Fibroblast of lung (primary cell): ENCODE results near the gene DVL1. TPM values are rescaled to one million over a fixed set of nuclear protein-coding genes. Genes with fewer than 3 reads are reported as not detected.

Source experiments
- DNase-seq, 2 donors: peaks; one replicate each; pipeline versions ENCODE4 v3.0.0 to v3.0.0-alpha.2; 2010; ENCODE audit warnings: low read depth in 2 of 2
- H2AFZ ChIP-seq: 2 replicates; pipeline ENCODE4 v1.5.1; 2012; ENCODE audit warnings: low read length, control low read depth, inconsistent platforms
- H3K27ac ChIP-seq: 2 replicates; pipeline ENCODE4 v1.5.1; 2011; ENCODE audit warnings: low read length, control low read depth; ENCODE audit not compliant: insufficient read depth
- H3K27me3 ChIP-seq: 2 replicates; pipeline ENCODE4 v1.5.1; 2011; ENCODE audit warnings: mild to moderate bottlenecking, low read length; ENCODE audit not compliant: control insufficient read depth, insufficient read depth
- H3K36me3 ChIP-seq: 2 replicates; pipeline ENCODE4 v1.5.1; 2011; ENCODE audit warnings: low read length; ENCODE audit not compliant: control insufficient read depth, insufficient read depth
- H3K4me1 ChIP-seq: 2 replicates; pipeline ENCODE4 v1.5.1; 2011; ENCODE audit warnings: low read length; ENCODE audit not compliant: control insufficient read depth, insufficient read depth; ENCODE audit errors: extremely low read depth
- H3K4me2 ChIP-seq: 2 replicates; pipeline ENCODE4 v1.5.1; 2011; ENCODE audit warnings: low read length, control low read depth; ENCODE audit not compliant: insufficient read depth; ENCODE audit errors: extremely low read depth
- H3K4me3 ChIP-seq, 4 experiments: fragments of 200-600 bp in 1 of 4; sonication (generic) in 1 of 4; replicated peaks in 1 of 4; 2 replicates each; pipeline ENCODE4 v1.5.1; 2011 to 2016; ENCODE audit warnings: low read length in 4 of 4, low read depth in 3 of 4, mild to moderate bottlenecking in 3 of 4, control low read depth in 2 of 4, inconsistent platforms in 1 of 4, mixed read lengths in 1 of 4; ENCODE audit not compliant: insufficient read depth in 1 of 4; ENCODE audit errors: control extremely low read depth in 1 of 4
- H3K79me2 ChIP-seq: 2 replicates; pipeline ENCODE4 v1.5.1; 2012; ENCODE audit warnings: mild to moderate bottlenecking, low read length, inconsistent platforms; ENCODE audit not compliant: control insufficient read depth, insufficient read depth
- H3K9ac ChIP-seq: 2 replicates; pipeline ENCODE4 v1.5.1; 2011; ENCODE audit warnings: mild to moderate bottlenecking, low read length, control low read depth; ENCODE audit not compliant: insufficient read depth
- H3K9me3 ChIP-seq: 2 replicates; pipeline ENCODE4 v1.5.1; 2012; ENCODE audit warnings: low read depth, low read length; ENCODE audit not compliant: control insufficient read depth, insufficient read depth
- H4K20me1 ChIP-seq: 2 replicates; pipeline ENCODE4 v1.5.1; 2011; ENCODE audit warnings: low read length; ENCODE audit not compliant: control insufficient read depth, insufficient read depth; ENCODE audit errors: extremely low read depth
- CTCF ChIP-seq, 2 donors: IDR thresholded peaks in 1 of 2; conservative IDR thresholded peaks in 1 of 2; 1 replicate in 1 of 2; 2 replicates in 1 of 2; pipeline ENCODE4 v1.5.1; 2011 to 2012; ENCODE audit warnings: low read length in 2 of 2, control low read depth in 1 of 2, inconsistent platforms in 1 of 2, low read depth in 1 of 2, mild to moderate bottlenecking in 1 of 2
- EZH2 ChIP-seq: IDR thresholded peaks from 2 replicates; pipeline ENCODE4 v1.5.1; 2012; ENCODE audit warnings: low read length, control low read depth, mild to moderate bottlenecking; ENCODE audit errors: missing control alignments
- polyA plus RNA-seq, 2 donors: library from polyadenylated mRNA; depleted of rRNA in 1 of 2; stranded (reverse) in 1 of 2; unstranded in 1 of 2; fragments of >200 nt; gene quantifications; 2 replicates each; pipeline ENCODE4 v1.2.1, GENCODE V29; 2011 to 2012; ENCODE audit warnings: missing spikeins in 1 of 2
- total RNA-seq: library from RNA; depleted of rRNA; stranded (reverse); fragments of >200 nt; gene quantifications from 2 replicates; pipeline ENCODE4 v1.2.1, GENCODE V29; 2014

The DVL1 gene
- total and polyA plus RNA-seq, 2 donors (not counting 1 experiment from before 2014, with no cell fraction given), result 9.1 to 107 TPM

- H3K4me1 ChIP-seq, result peaks cover 29% of the 10 kb centered on the region
- H3K4me3 ChIP-seq, result no peak overlapping the region
- H4K20me1 ChIP-seq, result no peaks in the 10 kb centered on the region
- no peak overlapping the region for H3K4me2 ChIP-seq
- TF ChIP-seq CTCF (conservative IDR thresholded peaks at IDR 0.05 in 1 of 2, IDR thresholded peaks at IDR 0.05 in 1 of 2; ENCODE audit: low read depth in 1 of 2, low read length in 2 of 2) (no peak), EZH2 (no peak)
- no peak for DNase-seq
- H3K27me3 ChIP-seq, result no peaks in the 10 kb centered on the region
- H3K27ac ChIP-seq, result no peak overlapping the region
- no peaks in the 10 kb centered on the region for H3K9me3 ChIP-seq
- peaks cover 72% of the 10 kb centered on the region for H3K79me2 ChIP-seq
- no peak overlapping the region for H2AFZ ChIP-seq
- no peak overlapping the region for H3K9ac ChIP-seq
- peaks cover 13% of the 10 kb centered on the region for H3K36me3 ChIP-seq
These were observed 27.7 kb downstream of the DVL1 start for GRCh38 chr1:1321477-1321876.

GRCh38 chr1:1320666-1321448 is 28.4 kb downstream of the DVL1 start:
- Histone ChIP-seq H3K9ac (no peak overlapping the region), H2AFZ (no peak overlapping the region), H3K36me3 (peaks cover 16% of the 10 kb centered on the region), H4K20me1 (no peaks in the 10 kb centered on the region), H3K4me3 (no peak overlapping the region), H3K9me3 (no peaks in the 10 kb centered on the region), H3K4me1 (peaks cover 29% of the 10 kb centered on the region), H3K27me3 (no peaks in the 10 kb centered on the region), H3K4me2 (peak overlapping the region; percentile 25), H3K79me2 (peaks cover 72% of the 10 kb centered on the region), H3K27ac (peak overlapping the region; percentile 64)
- DNase-seq, result peak in 1 of 2 donors; percentile 68
- TF ChIP-seq EZH2 (no peak), CTCF (conservative IDR thresholded peaks at IDR 0.05 in 1 of 2, IDR thresholded peaks at IDR 0.05 in 1 of 2; ENCODE audit: low read depth in 1 of 2, low read length in 2 of 2) (no peak)

- Histone ChIP-seq H4K20me1 (no peaks in the 10 kb centered on the region), H3K9ac (no peak overlapping the region), H2AFZ (no peak overlapping the region), H3K27me3 (no peaks in the 10 kb centered on the region), H3K4me2 (no peak overlapping the region), H3K4me1 (peaks cover 25% of the 10 kb centered on the region), H3K36me3 (peaks cover 20% of the 10 kb centered on the region), H3K79me2 (peaks cover 69% of the 10 kb centered on the region), H3K9me3 (no peaks in the 10 kb centered on the region), H3K27ac (no peak overlapping the region), H3K4me3 (no peak overlapping the region)
- no peak for DNase-seq
- TF ChIP-seq EZH2 (no peak), CTCF (conservative IDR thresholded peaks at IDR 0.05 in 1 of 2, IDR thresholded peaks at IDR 0.05 in 1 of 2; ENCODE audit: low read depth in 1 of 2, low read length in 2 of 2) (no peak)
These were observed 29.6 kb downstream of the DVL1 start for GRCh38 chr1:1319646-1319941.
